ENCODE measurements around the gene HOXD8. TPM values are rescaled to one million over a fixed set of nuclear protein-coding genes. Genes with fewer than 3 reads are reported as not detected.

Gene HOXD8
- total and polyA plus RNA-seq, 9 of the 15 experiments (the other 6 are each of a cell fraction or from before 2014, with no cell fraction given): 0.04 to 0.15 TPM; not detected in 7

- peak; percentile 58 for TF ChIP-seq TFE3 (CRISPR knock-in tag; IDR thresholded peaks at IDR 0.05)
Observed at GRCh38 chr2:176106581-176107539, 22.6 kb upstream of the HOXD8 start, which contains the start of gene HOXD11 (continued).

- intact Hi-C loops (cut with micrococcal nuclease): no loop called here
- peaks cover 43 to 50% of the 10 kb centered on the region in 2 experiments for H3K27me3 ChIP-seq (ENCODE audit: control insufficient read depth in 2 of 2, insufficient read depth in 2 of 2, low read length in 2 of 2)
- no peaks in the 10 kb centered on the region for H3K36me3 ChIP-seq (ENCODE audit: control insufficient read depth, insufficient read depth, low read length)
- DNase-seq (ENCODE audit: extremely low read depth in 1 of 4, low spot score in 3 of 4) (no peak), ATAC-seq (no peak), FAIRE-seq (no peak)
- BruUV-seq (replicated peaks): no TSS peak
- in situ Hi-C loops (cut with MboI): no loop called here
- no peaks in the 10 kb centered on the region for H3K9me1 ChIP-seq (ENCODE audit: control insufficient read depth, insufficient read depth, low read length)
- no peak overlapping the region for H3K27ac ChIP-seq (ENCODE audit: extremely low read depth, low read depth, low read length)
- H3K9me3 ChIP-seq (replicated peaks; ENCODE audit: control insufficient read depth, insufficient read depth, low read depth, low read length): no peaks in the 10 kb centered on the region
- WGBS (ENCODE audit: insufficient coverage, low coverage, missing lambda C conversion rate): 35% methylated on average over 16 of the region's 59 CpGs
- ChIA-PET CTCF (ENCODE audit: low intra/inter-chr PET ratio) (no interaction called here), POLR2A (no interaction called here)
- no peak overlapping the region for H3K4me3 ChIP-seq
- H3K79me2 ChIP-seq (ENCODE audit: control insufficient read depth, insufficient read depth, low read length): no peaks in the 10 kb centered on the region
- H4K20me1 ChIP-seq (replicated peaks; ENCODE audit: control insufficient read depth, insufficient read depth, low read length): peaks cover 4% of the 10 kb centered on the region; the same call in 1 of the 2 replicates
- no peak overlapping the region for H3K9ac ChIP-seq (ENCODE audit: insufficient read depth in 1 of 2, low read depth in 2 of 2, low read length in 2 of 2)
- H3K4me1 ChIP-seq (replicated peaks in 1 of 2; ENCODE audit: control insufficient read depth in 2 of 2, insufficient read depth in 2 of 2, low read length in 2 of 2): peaks cover 0 to 15% of the 10 kb centered on the region in 2 experiments; a peak in 1 of 5 replicates
- no peak overlapping the region for H2AFZ ChIP-seq (ENCODE audit: low read depth, low read length)
- no peak overlapping the region for H3K4me2 ChIP-seq (ENCODE audit: insufficient read depth, low read length)
- TF ChIP-seq GATAD2A (IDR thresholded peaks at IDR 0.05) (no peak), ZNF507 (tag; conservative IDR thresholded peaks at IDR 0.05) (no peak), NR2C1 (IDR thresholded peaks at IDR 0.05) (no peak), NR2C1 (tag; IDR thresholded peaks at IDR 0.05) (no peak), ATF1 (CRISPR knock-in tag; IDR thresholded peaks at IDR 0.05) (no peak), ATF1 (tag; IDR thresholded peaks at IDR 0.05) (no peak), POLR2A (conservative IDR thresholded peaks at IDR 0.05) (no peak), ATF4 (CRISPR knock-in tag; IDR thresholded peaks at IDR 0.05) (no peak), ZNF165 (CRISPR knock-in tag; IDR thresholded peaks at IDR 0.05; ENCODE audit: borderline replicate concordance) (no peak), TCF7 (IDR thresholded peaks at IDR 0.05; ENCODE audit: borderline replicate concordance) (no peak), ZNF316 (IDR thresholded peaks at IDR 0.05) (no peak), CSDE1 (IDR thresholded peaks at IDR 0.05) (no peak), ESRRA (IDR thresholded peaks at IDR 0.05; ENCODE audit: borderline replicate concordance, low read depth) (no peak)
- TF ChIP-seq, protein P1, sequence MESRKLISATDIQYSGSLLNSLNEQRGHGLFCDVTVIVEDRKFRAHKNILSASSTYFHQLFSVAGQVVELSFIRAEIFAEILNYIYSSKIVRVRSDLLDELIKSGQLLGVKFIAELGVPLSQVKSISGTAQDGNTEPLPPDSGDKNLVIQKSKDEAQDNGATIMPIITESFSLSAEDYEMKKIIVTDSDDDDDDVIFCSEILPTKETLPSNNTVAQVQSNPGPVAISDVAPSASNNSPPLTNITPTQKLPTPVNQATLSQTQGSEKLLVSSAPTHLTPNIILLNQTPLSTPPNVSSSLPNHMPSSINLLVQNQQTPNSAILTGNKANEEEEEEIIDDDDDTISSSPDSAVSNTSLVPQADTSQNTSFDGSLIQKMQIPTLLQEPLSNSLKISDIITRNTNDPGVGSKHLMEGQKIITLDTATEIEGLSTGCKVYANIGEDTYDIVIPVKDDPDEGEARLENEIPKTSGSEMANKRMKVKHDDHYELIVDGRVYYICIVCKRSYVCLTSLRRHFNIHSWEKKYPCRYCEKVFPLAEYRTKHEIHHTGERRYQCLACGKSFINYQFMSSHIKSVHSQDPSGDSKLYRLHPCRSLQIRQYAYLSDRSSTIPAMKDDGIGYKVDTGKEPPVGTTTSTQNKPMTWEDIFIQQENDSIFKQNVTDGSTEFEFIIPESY (CRISPR knock-in tag; IDR thresholded peaks at IDR 0.05): no peak
Observed at GRCh38 chr2:176107731-176108181, 21.7 kb upstream of the HOXD8 start.

Measured in K562 (cell line).